8988T (cell line): ENCODE data around the gene SLC6A13.
"Not testable (repeated sequence)": the region's sequence is repeated elsewhere in the genome, so short reads cannot be mapped to it uniquely, and the experiment has no call there.

Source experiments
- DNase-seq: peaks from one replicate; pipeline ENCODE4 v3.0.0; 2011

SLC6A13 gene

DNA sequence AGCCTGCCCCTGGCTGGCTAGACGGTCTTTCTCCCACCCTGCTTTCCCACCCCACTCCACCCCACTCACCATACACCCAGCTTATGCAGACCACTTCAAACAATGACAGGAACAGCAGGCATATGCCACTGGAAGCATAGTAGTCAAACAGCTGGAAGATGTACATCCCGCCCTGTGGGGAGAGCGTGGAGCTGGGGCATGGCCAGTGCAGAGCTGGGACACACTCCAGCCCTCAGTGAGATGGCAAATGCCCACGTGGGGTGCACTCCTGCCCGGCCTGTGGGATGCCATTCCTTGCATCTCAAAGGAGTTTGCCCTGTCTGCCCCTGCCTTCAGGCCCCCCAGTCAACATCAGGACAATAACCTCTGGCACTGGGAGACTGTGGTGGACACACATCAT lies 67.5 kb downstream of the SLC6A13 start:
- no peak for DNase-seq

DNA sequence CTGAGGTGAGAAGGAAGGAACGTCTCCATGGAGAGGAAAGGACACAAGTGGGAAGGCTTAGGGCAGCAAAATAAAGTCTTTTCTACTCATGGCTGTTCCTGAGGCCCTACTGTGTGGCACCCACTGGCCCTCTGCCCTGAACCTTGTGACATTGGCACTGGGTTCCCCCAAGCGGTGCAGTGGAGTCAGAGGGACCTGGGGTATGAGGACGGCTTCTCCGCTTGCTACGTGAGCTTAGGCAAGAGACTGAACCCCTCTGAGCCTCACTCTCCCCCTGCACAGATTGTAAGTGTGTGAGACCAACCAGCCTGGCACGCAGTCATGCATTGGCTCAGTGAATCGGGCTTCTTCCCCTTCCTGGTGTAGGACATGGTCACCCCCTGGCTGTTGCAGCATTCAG lies 68.4 kb downstream of the SLC6A13 start:
- DNase-seq = no peak

DNA sequence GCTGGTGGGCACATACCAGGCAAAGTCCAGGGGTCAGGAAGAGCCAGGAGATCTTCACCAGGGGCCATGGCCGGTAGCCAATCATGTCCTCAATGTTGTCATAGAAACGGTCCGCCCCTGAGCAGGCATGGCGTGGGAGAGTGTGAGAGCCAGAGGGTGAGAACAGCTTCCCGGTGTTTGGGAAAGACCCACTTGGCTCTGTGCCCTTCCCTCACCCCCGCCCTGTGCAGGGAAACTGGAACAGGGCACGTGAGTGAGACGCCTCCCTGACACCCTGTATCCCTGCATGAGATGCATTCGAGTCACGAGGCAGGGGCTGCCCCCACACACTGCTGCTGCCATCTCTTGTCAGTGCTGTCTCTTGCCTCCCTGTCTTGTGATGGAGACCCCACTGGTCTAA lies 69.4 kb downstream of the SLC6A13 start:
- DNase-seq = no peak

DNA sequence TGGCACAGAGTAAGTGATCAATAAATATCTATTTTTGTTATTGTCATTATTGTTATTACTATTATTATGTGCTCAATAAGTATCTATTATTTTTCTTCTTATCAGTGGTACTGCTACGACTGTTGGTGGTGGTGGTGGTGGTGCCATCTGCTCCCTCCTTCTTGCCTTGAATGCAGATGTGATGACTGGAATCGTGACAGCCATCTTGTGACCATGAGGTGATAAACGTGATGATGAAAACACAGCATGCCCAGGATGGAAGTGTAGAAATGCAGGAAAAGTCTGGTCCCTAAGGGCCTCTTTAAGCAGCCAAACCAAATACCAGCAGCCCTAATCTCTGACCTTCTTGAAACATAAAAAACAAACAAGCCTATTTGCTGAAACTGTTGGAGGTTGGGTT lies 71.1 kb downstream of the SLC6A13 start:
- DNase-seq = no peak

DNA sequence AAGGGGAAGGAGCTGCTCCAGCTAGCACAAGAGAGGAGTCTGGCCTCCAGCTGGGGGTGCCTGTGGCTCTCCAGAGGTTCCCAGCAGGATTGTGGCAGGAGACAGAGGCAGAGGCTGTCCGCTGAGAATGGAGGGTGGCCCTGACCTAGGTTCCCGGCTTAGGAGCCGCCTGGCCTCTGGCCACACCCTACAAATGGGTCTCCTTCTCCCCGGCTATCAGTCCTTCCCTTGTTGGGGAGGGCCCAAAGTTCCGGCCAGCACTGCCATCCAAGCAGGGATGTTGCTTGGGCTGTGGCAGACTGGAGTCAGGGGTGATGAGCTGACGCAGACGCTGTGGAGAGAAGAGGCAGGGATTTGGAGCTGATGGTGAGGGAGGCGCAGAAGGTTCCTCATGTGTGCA lies 71.8 kb downstream of the SLC6A13 start:
- DNase-seq = no peak

DNA sequence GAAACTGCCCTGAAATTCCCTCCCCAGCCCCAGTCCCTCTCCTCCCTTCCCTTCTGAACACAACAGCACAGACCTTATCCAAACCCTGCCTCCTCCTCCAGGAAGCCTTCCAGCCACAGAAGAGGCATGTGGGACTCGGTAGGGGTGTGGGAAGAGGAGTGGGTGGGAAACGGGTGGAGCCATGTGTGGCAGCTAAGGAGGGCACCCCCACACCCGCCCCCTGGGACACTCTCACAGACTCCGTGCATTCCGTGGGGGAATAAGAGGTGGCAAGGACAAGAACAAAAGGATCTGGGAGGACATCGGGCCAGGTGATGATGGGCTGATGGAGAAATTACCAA lies 73.0 kb downstream of the SLC6A13 start:
- no peak for DNase-seq

DNA sequence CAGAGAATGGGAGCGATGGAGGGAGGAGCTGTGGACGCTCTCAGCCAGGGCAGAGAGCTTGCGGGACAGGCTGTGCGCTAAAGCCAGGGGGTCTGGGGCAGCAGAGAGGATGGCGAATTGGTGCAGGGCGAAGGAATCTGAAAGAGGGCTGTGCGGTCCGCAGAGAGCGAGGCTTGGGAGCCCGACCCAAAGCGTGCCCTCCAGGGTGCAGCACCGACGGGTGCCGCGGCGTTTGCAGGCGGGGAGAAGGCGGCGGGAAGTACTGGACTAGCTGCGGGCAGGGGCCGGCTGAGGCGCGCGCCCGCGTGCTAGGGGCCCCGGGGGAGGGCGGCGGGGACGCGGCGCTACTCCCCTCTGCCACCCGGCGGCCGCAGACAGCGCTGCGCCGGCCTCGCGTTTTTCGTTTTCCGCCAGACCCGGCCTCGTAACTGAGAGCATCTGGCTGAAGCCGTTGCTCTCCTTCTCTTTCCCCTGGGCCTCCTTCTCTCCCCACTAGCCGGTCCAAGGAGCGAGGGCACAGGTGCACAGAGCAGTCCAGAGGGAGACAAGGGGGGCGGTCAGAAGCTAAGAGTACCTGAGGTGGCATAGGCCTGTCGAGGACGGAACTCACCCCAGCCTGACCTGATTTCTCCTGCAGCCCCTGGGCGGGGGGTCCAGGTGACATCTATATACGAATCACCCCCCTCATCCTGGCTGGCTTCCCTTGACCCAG lies 73.6 kb downstream of the SLC6A13 start:
- peak; percentile 78 for DNase-seq

DNA sequence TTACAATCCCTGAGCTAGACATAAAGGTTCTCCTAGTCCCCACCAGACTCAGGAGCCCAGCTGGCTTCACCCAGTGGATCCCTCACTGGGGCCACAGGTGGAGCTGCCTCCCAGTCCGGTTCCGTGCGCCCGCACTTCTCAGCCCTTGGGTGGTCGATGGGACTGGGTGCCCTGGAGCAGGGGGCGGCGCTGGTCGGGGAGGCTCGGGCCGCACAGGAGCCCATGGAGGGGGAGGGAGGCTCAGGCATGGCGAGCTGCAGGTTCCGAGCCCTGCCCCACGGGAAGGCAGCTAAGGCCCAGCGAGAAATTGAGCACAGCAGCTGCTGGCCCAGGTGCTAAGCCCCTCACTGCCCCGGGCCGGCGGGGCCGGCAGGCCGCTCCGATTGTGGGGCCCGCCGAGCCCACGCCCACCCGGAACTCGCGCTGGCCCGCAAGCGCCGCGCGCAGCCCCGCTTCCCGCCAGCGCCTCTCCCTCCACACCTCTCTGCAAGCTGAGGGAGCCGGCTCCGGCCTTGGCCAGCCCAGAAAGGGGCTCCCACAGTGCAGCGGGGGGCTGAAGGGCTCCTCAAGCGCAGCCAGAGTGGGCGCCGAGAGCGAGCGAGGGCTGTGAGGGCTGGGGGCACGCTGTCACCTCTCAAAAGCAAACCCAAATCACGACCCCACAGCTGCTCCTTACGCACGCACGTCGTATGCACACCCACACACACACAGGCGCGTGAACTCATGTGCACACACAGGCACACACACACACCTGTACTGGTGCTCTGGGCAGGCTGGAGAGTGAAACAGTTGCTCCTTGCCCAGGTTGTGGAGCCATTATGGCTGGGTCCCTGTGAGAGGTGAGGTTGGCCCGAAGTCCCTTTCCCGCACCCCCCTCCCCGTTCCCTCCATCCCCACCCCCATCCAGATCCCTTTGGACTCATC lies 74.4 kb downstream of the SLC6A13 start:
- DNase-seq = not testable (repeated sequence)

DNA sequence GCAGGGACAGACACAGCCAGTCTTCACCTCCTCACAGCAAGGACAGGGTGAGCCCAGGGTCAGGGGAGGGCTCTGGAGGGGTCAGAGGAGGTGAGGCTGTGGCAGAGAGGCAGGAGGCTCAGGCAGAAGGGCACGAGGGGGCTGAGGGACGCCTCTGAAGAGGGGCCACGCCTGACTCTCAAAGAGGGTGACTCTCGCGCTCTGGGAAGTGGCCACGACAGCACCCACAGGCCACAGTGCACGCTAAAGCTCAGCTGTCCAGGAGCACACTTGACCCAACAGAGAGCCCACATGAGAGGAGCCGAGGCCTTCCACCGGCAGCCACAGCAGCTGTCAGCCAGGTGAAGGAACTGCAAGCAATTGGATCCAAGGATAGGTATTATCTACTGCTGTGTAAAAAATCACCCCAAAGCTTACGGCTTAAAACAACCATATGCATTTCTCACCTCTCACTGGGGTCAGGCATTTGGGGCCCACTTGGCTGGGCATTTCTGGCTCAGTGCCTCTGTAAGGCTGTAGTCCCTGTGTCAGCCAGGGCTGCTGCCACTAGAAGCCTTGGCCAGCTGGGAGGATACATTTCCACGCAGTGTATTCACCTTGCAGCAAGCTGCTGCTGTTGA lies 76.5 kb downstream of the SLC6A13 start:
- DNase-seq = no peak

DNA sequence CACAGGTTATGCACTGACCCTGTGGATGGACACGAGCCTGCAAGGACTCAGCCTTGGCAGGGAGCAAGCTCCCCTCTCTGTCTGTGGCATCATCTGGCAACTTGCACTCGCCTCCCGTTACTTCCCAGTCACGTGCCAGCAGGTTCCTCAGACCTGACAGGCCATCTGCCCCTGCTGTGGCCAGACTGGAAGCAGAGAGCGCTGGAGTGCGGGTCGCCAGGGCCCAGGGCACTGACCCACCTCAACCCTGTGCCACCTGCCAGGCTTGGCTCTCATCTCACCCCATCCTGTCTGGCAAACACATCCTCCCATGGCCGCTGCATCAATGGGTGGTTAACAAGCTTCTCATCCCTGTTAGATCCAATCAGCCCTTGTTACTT lies 77.1 kb downstream of the SLC6A13 start:
- DNase-seq = no peak

DNA sequence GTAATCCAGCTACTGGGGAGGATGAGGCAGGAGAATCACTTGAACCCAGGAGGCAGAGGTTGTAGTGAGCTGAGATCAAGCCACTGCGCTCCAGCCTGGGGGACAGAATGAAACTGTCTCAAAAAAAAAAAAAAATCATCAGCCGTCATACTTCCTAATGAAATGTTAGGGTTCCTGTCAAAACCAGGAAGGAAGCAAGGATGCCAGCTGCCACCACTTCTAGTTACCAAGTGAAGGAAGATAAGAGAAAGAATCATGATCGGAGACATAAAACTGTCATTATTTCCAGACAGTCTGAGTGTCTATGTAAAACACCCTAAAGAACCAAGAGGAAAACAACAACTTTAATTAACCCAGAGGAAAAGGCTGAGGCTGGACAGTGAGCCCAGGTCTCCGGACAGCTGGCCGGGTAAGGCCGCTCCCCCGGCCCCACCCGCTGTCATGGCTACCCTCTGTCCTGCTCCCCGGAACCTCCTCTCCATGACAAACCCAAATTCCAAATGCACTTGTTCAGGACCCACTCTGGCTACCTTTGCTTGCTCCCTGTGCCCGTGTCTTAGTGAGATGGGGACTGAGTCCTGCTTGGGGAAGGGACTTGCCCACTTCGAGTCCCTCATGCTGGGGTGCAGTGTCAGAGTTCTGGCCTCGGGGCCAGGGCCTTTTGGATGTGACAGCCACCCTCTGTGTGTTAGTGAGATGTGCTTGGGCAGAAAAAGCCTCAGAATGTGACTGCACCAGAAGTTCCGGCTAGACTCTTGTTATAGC lies 77.6 kb downstream of the SLC6A13 start:
- DNase-seq = no peak

DNA sequence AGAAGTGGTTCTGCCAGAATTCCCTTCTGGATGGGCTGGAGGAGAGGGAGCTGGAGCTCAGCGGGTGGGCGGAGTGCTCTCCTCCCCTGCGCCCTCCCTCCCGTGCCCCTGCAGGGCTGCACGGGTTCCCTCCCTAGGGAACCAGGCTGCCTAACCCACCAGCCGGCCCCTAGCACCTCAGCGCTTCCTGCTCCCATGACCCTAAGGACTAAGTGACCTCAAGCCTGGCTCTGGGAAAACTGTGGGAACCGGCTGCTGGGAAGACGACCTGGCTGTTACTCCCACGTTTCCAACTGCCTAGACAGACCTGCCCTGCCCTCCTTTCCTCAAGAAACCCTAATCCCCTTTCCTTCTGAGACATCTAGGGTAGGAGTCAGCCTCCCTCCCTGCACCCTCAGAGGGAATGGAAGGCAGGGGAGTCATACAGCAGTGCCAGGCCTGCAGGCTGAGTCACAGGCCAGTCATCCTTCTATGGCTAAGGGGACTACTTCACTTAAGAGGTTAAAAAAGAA lies 80.2 kb downstream of the SLC6A13 start:
- DNase-seq = peak; percentile 83

DNA sequence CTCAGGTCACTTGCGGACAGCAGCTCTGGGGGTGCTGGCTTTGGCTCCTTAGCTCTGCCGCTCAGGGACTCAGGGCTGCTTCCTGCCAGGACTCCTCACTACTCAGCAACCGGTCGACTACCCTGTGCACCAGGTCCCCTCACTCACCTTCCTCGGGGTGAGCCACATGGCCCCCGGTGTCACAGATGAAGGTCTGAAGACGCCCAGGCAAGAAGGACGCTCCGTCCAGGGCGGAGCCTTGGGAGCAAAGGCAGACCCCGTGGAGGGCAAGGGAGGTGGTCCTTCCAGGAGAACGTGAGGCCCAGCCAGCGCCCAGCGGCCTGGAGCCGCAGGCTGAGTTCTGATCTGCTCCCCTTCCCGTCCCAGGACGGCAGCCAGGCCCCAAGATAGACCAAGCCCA lies 80.7 kb downstream of the SLC6A13 start:
- no peak for DNase-seq

DNA sequence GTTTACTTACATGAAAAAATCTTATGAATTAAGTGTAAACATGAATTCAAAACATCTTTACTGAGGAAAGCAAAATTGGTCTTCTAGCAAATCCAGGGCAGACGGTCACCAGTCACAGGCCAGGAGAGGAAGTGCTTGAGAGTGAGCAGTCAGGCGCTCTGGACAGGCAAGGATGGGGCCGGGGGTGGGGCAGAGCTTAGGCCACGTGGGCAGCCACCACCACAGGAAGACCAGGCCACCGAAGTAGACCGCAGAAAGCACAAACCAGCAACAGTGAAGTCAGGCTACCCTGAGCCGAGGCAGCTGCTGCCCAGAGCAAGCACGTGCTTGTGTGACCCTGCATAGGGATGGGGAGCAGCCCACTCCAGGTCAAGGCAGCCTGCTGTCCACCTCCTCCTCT lies 82.2 kb downstream of the SLC6A13 start:
- no peak for DNase-seq

DNA sequence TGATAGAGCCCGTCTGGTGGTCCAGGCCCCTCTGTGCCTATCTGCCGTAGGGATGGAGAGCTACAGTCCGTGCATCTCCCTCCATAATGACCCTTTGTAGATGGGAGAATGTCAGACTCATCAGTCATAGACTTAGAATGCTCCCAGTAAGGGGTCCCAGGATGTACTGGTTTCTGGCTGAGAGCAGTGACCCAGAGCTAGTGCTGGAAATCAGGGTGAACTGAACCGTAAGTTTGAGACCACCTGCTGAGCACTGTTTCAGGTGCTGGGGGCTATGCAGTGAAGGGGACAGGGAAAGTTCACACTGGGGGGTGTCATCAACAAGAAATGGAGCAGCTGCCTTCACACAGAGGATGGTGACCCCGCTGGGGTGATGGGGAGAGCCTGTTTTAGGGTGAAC lies 82.8 kb downstream of the SLC6A13 start:
- DNase-seq = no peak

DNA sequence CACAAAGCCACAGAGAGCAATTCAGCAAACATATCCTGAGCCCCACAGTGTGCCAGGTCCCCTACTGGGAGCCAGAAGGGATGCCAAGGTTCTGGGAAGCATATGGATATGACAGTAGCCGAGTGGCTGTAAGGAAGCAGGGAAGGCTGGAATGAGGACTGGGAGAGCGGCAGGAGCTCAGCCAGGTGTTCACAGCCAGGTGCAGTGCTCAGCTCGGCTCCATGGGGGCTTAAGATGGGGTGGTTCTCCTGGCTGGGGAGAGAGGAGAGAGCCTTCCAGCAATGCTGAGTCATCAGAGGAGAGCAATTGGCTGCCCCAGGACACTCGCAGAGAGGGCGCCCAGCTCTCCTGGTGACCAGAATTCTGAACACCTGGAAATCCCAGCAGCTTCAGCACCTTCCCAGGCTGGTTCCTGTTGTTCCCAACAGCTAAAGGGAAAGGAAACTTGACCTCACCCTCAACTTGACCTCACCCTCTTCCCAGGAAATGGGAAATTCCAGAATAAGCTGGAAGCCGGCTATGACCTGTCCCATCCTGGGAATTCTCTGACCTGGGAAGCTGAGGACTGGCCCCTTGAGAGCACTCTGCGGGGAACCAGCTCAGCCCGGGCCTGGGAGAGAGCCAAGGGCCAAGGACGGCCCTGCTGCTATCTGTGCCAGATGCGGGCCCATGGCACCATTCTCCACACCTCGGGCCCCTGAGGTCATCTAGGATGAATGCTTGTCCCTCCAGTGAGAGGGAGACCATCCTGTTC lies 83.3 kb downstream of the SLC6A13 start:
- DNase-seq = no peak

DNA sequence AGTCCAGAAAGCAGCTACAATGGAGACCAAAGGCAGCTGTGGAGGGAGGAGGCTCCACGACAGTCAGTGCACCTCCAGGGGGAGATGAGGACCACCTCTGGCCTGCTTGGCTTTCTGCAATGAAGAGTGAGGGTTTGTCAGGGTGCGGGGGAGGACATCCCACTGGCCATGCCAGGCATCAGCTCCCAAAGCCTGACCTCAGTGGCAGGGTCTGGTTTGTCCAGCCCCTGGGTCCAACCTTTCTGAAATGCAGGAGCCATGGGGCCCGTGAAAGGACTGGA lies 83.9 kb downstream of the SLC6A13 start:
- no peak for DNase-seq

DNA sequence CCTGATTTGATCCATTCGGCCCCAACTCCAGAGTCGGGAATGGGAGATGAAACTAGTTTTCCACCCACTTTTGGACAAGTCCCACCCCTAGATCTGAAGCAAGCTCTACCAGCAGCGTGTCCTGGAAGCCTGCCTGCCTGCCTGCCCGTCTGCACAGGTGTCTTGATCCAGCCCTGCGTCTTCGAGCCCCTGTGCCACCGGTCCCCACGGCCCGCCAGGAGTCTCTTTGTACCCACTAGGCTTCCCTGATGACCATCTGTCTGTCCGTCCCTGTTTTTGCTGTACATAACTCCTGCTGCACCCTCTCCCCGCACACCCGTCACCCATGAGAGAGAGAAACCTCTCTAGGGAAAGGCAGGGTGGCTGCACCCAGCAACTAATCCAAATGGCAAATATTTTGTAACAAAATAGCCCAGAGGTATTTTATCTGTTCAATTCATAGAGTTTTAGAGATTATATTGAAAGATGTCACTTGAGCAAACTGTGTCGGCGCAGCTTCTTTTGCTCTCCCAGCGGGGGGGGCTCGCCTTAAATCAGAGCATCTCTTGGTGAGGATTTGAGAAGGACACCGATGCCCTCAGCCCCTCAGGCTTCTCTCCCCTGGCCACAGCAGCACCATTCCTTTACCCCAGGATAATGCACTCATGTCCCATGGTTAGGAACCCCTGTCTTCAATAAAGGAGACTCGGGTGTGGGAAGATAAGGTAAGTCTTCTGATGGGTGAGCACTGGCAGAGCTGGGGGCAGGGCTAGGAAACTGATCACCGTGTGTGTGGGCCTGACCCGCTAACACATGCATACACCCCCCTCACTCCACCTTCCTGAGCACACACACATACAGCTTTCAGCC lies 84.4 kb downstream of the SLC6A13 start:
- no peak for DNase-seq

DNA sequence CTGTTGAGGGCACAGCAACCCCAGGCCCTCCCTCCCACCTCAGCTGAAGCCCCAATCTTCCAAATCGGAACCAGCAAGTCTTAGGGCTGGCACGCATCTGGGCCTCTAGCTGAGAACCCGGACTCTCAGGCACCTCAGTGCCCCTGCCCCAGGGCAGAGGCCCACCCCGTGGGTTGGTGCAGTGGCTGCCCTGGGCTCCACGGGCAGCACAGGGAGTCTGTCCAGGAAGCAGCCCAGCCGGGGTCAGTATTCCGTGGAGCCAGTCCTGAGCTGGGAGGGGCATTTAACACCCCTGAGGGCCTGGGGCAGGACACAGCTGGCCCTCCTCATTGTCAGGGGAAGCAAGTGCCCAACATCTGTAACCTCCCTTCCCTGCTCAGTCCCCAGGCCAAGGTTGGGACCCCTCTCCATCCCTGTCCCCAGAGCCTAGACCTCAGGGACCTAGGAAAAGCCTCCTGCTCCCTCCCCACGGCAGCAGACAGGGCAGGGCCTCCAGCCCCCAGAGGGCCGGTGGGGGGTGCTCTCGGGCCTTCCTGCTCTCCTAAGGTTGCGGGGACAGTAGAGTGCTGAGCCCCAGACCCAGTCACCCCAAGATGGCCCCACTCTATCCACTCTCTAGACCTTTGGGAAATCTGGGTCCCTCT lies 85.2 kb downstream of the SLC6A13 start:
- DNase-seq = no peak

DNA sequence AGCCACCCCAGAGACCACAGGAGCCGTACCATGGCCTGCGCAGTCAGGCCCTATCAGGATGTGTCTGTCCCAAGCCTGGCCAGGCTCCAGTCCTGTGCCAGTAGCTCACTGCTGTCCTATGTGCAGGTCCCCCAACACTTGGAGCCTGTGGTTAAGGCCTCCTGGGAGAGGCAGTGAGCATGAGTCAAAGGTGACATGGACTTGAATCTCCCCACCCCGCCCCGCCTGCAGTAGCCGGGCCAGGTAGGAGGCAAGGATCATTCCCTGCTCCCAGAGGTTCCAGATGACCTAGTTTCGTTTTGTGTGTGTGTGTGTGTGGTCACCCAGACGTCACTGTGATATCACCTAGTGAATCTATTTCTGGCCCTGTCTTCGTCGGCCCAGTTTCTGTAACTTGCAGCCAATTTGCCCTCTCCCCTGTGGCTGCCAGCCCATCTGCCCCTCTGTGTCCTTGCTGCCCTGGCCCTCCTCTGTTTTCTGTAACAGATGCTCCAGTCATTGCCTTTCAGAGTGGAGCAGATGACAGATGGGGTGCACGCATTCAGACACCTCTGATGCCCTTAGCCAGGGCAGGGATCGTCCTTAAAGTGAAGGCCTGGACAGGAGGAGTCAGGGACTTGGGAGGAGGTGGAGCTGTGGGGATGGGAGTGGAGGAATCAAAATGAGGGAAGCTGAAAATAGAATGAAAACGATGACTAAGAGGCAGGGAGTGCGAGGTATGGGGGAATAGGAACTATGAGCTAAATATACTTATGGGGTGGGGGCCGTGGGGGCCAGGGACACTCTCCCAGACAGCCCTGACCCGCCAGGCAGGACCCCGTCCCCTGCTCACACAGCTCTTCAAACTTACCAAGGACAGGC lies 86.1 kb downstream of the SLC6A13 start:
- no peak for DNase-seq
